VCaP (cell line): ENCODE data around the gene TUNAR.

Experiments
- H3K27ac ChIP-seq: fragments of 450-650 bp; 2 replicates; pipeline ENCODE4 v1.5.1; 2017
- TF ChIP-seq, protein P1 (sequence below): fragments of 450-650 bp; conservative IDR thresholded peaks from 2 replicates; pipeline ENCODE4 v1.5.1; 2017; ENCODE audit warnings: mild to moderate bottlenecking, moderate library complexity

Gene TUNAR

DNA sequence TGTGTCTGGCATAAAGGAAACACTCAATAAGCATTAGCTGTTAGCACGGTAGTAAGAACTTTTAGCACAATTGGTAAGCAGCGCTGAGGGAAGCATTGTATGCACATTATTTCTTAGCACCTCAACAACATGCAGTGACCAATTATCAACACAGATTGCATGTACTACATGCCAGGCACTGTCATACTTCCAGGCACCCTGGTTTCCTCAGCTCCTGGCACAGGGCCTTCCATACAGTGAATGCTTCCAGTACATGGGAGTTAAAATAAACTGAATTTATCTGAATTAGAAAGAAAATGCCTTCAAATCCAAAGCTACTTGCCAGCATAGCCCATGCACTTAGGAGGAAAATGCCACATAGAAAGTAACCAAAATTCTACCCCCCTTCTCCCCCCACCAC, 59.4 kb downstream of the TUNAR start:
- TF ChIP-seq, protein P1, sequence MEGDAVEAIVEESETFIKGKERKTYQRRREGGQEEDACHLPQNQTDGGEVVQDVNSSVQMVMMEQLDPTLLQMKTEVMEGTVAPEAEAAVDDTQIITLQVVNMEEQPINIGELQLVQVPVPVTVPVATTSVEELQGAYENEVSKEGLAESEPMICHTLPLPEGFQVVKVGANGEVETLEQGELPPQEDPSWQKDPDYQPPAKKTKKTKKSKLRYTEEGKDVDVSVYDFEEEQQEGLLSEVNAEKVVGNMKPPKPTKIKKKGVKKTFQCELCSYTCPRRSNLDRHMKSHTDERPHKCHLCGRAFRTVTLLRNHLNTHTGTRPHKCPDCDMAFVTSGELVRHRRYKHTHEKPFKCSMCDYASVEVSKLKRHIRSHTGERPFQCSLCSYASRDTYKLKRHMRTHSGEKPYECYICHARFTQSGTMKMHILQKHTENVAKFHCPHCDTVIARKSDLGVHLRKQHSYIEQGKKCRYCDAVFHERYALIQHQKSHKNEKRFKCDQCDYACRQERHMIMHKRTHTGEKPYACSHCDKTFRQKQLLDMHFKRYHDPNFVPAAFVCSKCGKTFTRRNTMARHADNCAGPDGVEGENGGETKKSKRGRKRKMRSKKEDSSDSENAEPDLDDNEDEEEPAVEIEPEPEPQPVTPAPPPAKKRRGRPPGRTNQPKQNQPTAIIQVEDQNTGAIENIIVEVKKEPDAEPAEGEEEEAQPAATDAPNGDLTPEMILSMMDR = no peak
- H3K27ac ChIP-seq = no peak overlapping the region

DNA sequence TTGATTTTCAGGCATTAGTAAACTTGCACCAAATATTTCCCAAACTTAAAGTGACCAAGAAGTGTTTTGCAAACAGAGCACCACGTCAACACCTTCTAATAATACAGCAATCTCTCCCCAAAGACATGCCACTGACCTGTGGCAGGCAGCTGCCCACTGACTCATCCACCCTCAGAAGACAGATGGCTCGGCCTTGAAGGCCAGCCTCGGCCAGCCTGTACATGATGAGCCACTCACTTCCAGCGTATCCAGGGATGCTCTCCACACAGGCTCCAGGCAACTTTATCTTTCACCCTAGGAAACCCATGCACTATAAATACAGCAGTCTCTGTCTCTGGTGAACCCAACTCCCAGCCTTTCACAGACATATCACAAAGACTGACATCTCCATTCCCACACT, 62.7 kb downstream of the TUNAR start:
- TF ChIP-seq, protein P1 = no peak
- no peak overlapping the region for H3K27ac ChIP-seq

DNA sequence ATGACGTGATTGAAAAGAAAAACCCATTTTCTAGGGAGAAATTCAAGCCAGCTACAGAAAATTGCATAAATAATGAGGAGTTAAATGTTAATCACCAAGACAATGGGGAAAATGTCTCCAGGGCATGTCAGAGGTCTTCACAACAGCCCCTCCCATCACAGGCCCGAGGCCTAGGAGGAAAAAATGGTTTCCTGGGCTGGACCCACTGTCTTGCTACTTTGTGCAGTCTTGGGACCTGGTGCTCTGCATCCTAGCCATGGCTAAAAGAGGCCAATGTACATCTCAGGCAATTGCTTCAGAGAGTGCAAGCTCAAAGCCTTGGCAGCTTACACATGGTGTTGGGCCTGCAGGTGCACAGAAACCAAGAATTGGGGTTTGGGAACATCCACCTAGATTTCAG, 65.3 kb downstream of the TUNAR start:
- H3K27ac ChIP-seq = no peak overlapping the region
- TF ChIP-seq, protein P1 = no peak

DNA sequence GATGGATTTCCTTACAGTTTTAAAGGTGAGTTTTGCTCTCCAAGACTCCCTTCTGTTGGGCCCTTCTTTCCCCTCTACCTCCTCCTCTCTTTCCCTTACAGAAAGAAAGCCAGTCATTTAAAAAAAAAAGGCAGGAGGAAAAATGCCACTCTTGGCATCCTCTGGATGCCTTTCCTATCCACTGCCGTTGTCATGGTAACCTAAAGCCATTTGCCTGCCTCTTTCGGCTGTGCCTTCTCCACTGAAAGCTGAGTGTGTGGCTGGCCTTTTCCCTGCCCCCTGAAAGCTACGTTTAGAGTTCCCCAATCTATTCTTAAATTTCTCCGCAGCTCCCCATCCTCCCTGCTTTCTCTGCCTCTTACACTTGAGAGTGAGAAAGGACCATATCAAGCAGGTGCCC, 67.1 kb downstream of the TUNAR start:
- no peak overlapping the region for H3K27ac ChIP-seq
- TF ChIP-seq, protein P1 = no peak

DNA sequence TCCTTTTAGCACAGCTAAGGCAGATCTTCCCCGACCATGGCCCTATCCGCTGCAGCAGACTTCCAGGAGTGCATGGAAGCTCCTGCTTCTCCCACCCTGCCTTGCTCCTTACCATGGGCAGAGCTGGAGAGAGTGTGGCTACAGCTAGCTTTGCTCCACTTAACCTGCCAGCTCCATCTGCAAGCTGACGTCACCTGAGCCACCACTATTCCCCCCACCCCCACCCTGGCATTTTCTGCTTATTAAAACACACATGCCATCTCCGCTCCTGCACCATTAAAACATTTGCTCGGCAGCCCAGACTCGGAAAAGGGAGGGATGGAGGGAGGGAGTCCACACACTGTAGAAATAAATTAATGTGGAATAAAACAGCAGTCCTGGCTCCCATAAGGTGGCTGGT, 67.8 kb downstream of the TUNAR start:
- TF ChIP-seq, protein P1 = no peak
- H3K27ac ChIP-seq = no peak overlapping the region

DNA sequence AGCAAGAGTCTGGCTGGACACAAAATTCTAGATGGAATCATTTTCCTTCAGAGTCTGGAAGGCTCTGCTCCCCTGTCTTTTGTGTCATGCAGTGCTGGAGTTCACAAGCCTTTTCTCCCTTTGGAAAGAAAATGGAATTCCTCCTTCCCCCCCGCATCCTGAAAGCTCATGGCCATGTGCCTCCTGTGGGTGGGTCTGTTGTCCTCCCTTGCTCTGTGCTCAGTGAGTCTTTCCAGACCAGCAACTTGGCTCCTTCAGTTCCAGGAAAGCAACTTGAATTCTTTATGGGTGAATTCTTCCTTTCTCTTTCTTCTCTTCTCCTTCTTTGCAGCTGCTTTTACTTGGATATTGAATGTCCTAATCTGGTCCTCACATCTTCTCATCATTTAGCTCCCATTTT, 70.2 kb downstream of the TUNAR start:
- no peak overlapping the region for H3K27ac ChIP-seq
- TF ChIP-seq, protein P1 = no peak

DNA sequence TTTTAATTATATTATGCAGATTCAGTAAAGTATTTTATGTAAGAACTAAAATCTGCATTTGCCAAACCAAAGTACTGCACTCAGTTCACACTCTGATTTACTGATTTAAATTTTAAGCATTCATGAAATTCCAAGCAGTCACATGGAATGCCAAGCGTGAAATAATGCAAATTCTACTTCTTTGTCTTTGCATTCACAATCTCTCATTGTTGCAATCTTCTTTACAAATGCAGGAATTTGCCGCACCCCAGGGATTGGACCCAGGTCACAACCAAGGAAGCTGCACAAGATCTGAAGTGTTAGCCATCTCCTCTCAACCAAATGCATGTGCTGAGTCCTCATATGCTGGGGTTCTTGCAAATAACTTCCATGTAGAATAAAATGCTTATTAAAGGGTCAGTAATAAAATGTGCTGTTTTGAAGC, 71.9 kb downstream of the TUNAR start:
- H3K27ac ChIP-seq = no peak overlapping the region
- TF ChIP-seq, protein P1 = no peak

DNA sequence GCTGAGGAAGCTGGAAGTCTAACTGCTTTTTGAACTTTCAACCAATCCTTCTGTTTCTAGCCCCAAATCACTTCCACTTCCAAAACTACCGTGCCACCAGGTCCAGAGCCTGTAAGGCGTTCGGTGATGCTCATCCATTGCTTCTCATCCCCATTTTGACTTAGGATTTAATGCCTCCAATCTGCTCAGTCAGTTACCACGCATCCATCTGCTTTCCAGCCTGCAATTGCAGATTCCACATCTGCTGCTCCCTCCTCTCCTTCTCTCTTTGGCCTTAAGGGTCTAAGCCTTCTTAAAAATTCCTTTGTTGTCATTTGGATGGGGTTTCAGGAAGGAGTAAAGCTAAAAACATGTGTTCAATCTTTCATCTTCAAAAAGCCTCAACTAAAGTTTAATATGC, 74.7 kb downstream of the TUNAR start:
- TF ChIP-seq, protein P1 = no peak
- H3K27ac ChIP-seq = no peak overlapping the region
